SK-N-DZ (cell line): Measurements from ENCODE around the gene LRRC71. TPM values are rescaled to one million over a fixed set of nuclear protein-coding genes. Genes with fewer than 3 reads are reported as not detected.
A peak's percentile ranks its signal among the peaks of the same experiment; 100 is the strongest.

Experiments used
- DNase-seq: peaks from one replicate; pipeline ENCODE4 v3.0.0-alpha.2; 2015; ENCODE audit warnings: low spot score
- polyA plus RNA-seq, 2 experiments: library from polyadenylated mRNA; depleted of rRNA; stranded (reverse); fragments of >200 nt; gene quantifications; 2 replicates each; pipeline ENCODE4 v1.2.3, GENCODE V29; 2014

Gene LRRC71
- polyA plus RNA-seq (2014; cell fraction: cytosol; rRNA removed), result not detected in 2 replicates
- polyA plus RNA-seq (2014; cell fraction: nucleus; rRNA removed), result not detected in 2 replicates

- DNase-seq, result peak; percentile 82
Measured at GRCh38 chr1:156920233-156921052, at the start of gene LRRC71. Gene LRRC71, plus strand, starts transcription at chr1:156920632. Its CDS starts 172 bp downstream, at chr1:156920804.

DNA sequence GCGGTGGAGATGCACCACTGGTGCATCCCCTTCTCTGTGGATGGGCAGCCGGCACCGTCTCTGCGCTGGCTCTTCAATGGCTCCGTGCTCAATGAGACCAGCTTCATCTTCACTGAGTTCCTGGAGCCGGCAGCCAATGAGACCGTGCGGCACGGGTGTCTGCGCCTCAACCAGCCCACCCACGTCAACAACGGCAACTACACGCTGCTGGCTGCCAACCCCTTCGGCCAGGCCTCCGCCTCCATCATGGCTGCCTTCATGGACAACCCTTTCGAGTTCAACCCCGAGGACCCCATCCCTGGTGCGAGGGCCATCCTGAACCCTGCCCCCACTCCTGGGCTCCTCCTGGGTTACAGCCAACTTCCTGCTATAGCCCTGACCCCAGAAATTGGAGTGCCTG lies 46.8 kb upstream of the LRRC71 start:
- DNase-seq, result no peak

GRCh38 chr1:156874142-156874541 lies 46.3 kb upstream of the LRRC71 start:
- DNase-seq, result no peak

DNA sequence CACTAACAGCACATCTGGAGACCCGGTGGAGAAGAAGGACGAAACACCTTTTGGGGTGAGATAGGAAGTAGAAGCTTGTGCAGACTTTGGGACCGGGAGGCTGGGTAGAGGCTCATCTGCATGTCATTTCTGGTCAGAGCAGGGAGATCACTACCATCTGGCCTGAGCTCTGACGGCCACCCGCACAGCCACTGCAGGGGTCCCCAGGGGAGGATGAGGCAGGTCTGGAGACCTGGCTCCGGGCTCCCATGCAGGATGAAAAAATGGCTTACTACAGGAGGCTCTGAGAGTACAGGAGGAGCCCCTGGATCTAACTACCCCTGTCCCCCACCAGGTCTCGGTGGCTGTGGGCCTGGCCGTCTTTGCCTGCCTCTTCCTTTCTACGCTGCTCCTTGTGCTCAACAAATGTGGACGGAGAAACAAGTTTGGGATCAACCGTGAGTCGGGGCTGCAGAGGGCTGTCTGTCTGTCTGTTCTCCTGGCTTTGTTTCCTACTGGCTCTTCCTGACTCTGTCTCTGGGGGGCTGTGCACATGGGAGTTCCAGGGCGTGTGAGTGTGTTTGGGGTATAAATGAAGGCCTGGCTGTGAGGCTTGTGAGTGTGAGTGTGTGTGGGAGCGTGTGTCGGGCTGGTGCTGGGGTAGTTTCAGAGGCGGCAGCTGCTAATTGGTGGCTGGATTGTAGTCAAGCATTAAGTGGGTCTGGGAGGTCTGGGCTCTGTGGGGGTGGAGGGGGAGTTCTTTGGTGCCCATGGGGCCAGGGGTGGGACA lies 45.7 kb upstream of the LRRC71 start:
- DNase-seq, result peak; percentile 44

DNA sequence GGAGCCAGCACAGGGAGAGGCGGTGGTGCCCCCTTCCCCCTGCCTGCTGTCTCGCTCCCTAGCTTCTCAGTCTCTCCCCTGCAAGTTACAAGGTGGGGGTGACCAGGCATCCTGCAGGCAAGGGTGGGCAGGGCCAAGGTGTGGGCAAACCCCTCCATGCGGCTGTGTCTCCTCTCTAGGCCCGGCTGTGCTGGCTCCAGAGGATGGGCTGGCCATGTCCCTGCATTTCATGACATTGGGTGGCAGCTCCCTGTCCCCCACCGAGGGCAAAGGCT lies 45.2 kb upstream of the LRRC71 start:
- no peak for DNase-seq

GRCh38 chr1:156876281-156876680 lies 44.2 kb upstream of the LRRC71 start:
- DNase-seq, result no peak

GRCh38 chr1:156877433-156878170 lies 42.8 kb upstream of the LRRC71 start:
- no peak for DNase-seq

DNA sequence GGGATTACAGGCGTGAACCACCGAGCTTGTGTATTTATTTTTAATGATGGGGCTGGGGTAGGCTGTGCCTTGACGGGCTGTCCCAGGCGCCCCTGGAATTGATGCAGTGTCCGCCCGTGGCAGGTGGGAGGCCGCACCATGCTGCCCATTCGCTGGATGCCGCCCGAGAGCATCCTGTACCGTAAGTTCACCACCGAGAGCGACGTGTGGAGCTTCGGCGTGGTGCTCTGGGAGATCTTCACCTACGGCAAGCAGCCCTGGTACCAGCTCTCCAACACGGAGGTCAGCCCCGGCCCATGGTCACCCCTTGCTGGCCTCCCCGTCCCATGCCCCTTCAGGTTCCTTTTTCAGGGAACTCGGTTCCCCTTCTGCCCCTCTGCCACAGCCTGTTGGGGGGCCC lies 40.6 kb upstream of the LRRC71 start:
- no peak for DNase-seq

GRCh38 chr1:156880473-156880872 lies 40.0 kb upstream of the LRRC71 start:
- DNase-seq, result no peak

DNA sequence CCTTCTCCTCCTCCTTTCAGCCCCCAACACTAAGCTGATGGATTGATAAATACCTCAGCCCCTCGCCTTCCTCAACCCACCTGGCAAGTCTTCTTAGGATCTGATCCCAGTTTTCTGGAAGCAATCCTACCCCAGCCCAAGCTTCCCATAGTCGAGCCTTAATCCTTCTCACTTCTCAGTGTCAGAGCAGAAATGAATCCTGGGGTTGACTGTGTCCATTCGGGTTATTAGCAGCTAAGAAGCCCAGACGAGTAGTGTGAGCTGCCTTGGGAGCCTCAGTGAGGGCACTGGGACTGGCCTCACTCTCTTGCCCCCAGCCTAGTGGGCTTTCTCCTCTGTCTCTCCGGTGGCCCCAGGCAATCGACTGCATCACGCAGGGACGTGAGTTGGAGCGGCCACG lies 39.3 kb upstream of the LRRC71 start:
- DNase-seq, result no peak

DNA sequence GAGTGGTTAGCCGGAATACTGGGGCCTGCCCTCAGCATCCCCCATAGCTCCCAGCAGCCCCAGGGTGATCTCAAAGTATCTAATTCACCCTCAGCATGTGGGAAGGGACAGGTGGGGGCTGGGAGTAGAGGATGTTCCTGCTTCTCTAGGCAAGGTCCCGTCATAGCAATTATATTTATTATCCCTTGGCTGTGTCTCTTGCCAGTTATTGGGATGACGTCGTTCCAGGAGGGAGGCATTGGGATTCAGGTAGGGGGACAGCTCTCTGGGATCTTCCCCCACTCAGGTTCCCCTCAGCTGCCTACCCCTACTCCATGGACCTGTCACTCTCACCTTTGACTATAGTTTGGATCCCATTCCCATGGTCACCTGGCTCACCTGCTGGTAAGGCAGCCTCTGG lies 38.8 kb upstream of the LRRC71 start:
- no peak for DNase-seq

DNA sequence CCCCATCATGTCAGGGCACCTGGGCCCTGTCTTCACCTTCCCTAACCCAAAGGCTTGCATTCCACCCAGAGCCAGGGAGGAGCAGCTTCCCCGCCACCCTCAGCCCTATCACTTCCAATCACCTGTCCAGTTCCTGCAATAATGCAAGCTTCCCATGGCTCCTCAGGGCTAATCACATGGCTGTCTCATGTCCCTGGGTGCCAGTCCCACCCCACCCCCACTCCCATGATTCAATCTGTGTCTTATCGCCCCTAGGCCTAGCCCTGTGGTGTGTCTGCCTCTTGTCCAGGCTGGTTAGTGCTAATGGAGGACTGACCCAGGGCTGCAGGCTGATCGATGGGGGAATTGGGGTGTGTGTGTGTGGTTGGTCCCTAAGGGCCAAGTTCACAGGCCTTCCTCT lies 37.9 kb upstream of the LRRC71 start:
- peak; percentile 90 for DNase-seq

DNA sequence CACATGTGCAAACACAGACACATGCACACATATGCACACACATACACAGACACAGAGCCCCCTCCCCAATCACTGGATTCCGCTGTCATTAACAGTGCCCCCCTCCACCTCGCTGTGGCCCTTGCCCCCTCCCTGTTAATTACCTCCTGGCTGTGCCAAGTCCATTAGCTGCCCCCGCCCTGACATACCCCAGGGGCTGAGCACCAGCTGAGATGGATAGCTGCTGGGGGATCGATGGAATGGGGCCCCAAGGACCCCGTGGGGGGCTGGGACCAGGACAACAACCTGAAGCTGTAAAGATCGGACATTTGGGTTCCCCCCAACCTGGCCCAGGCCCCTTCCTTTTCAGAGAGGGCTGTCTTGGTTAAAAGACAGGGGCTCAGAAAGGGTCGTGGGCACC lies 36.5 kb upstream of the LRRC71 start:
- no peak for DNase-seq

- DNase-seq, result peak; percentile 47
Measured at GRCh38 chr1:156884560-156885184, 35.8 kb upstream of the LRRC71 start.

GRCh38 chr1:156885314-156885713 lies 35.1 kb upstream of the LRRC71 start:
- DNase-seq, result no peak

GRCh38 chr1:156885880-156886355 lies 34.5 kb upstream of the LRRC71 start:
- DNase-seq, result peak; percentile 42

DNA sequence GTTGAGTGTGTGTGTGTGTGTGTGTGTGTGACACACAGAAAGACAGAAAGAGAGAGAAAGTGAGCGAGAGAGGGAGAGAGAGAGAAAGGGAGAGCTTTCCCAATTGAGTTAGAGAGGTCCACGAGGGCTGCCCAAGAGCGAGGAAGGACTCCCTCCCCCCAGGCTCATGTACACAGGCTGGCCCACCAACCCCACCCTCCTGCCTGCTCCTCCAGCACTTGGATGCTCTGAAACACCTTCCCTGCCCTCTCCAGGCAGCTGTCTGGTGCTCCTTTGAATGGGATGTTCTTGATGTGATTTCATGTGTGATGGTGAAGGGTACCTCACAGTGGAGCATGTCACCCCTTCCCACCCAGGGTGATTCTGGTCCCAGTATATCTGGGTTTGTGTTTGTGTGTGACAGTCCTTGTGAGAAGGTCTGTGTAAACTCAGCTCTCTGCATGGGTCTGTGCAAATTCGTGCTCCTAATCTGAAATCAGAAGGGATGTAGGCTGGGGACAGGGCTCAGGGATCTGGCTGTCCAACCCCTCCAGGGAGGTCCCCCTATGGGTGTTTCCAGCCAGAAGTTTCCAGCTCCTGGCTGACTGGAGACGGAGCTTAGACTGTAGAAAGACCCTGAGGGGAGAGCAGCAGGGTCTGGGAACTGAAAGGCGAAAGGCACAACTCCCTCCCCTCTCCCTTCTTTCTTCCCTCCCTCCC lies 33.7 kb upstream of the LRRC71 start:
- DNase-seq, result peak; percentile 65

GRCh38 chr1:156887317-156887716 lies 33.1 kb upstream of the LRRC71 start:
- no peak for DNase-seq

DNA sequence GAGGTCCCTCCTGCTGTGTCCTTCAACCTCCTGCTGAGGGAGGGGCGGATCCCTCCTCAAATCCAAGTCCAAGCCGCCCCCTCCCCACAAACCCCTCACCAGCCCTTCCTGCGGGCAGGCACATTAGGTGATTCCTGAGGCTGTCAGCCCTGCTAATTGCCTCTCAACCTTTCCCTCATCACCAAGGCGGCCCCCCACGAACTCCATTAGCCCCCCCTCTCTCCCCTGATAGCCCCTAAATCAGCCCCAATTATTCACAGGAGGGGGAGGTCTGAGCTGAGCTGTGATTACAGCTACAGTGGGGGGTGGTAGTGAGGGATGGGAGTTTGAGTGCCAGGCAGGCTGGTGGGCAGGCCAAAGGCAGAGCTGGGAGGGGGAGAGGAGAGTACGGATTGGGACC lies 32.7 kb upstream of the LRRC71 start:
- no peak for DNase-seq

GRCh38 chr1:156889802-156890580 lies 30.4 kb upstream of the LRRC71 start:
- peak; percentile 89 for DNase-seq
